Breast epithelium (tissue), 3 donors: ENCODE data around the gene NDUFAF8.

Experiments used
- CTCF ChIP-seq, 3 donors: fragments of 450-650 bp; IDR thresholded peaks; one replicate each; pipeline ENCODE4 v1.5.1; 2016 to 2017; ENCODE audit warnings: antibody characterized with exemption in 3 of 3, mild to moderate bottlenecking in 3 of 3, moderate library complexity in 3 of 3
- POLR2A ChIP-seq: fragments of 450-650 bp; IDR thresholded peaks from one replicate; pipeline ENCODE4 v1.6.1; 2016; ENCODE audit warnings: antibody characterized with exemption, mild to moderate bottlenecking, moderate library complexity
- POLR2AphosphoS5 ChIP-seq, 3 donors: sonication (generic); formaldehyde crosslinking; IDR thresholded peaks; one replicate each; pipeline ENCODE4 v1.6.1; 2017; ENCODE audit warnings: antibody characterized with exemption in 3 of 3

- no peak for TF ChIP-seq CTCF (IDR thresholded peaks at IDR 0.05)
- no peak for TF ChIP-seq POLR2AphosphoS5 (IDR thresholded peaks at IDR 0.05)
- no peak for TF ChIP-seq POLR2A
Measured at GRCh38 chr17:81263371-81264181, 24.5 kb downstream of the NDUFAF8 start.
